ENCODE data around the gene ADCYAP1.

ADCYAP1 gene

GRCh38 chr18:908758-909724, 4.4 kb downstream of the ADCYAP1 start:
- no peak for DNase-seq (ENCODE audit: low read depth)
- peak overlapping the region; percentile 38 for H3K4me3 ChIP-seq (ENCODE audit: low read length)
- TF ChIP-seq, protein P1, sequence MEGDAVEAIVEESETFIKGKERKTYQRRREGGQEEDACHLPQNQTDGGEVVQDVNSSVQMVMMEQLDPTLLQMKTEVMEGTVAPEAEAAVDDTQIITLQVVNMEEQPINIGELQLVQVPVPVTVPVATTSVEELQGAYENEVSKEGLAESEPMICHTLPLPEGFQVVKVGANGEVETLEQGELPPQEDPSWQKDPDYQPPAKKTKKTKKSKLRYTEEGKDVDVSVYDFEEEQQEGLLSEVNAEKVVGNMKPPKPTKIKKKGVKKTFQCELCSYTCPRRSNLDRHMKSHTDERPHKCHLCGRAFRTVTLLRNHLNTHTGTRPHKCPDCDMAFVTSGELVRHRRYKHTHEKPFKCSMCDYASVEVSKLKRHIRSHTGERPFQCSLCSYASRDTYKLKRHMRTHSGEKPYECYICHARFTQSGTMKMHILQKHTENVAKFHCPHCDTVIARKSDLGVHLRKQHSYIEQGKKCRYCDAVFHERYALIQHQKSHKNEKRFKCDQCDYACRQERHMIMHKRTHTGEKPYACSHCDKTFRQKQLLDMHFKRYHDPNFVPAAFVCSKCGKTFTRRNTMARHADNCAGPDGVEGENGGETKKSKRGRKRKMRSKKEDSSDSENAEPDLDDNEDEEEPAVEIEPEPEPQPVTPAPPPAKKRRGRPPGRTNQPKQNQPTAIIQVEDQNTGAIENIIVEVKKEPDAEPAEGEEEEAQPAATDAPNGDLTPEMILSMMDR (conservative IDR thresholded peaks at IDR 0.05; ENCODE audit: low read depth, low read length): no peak

DNA sequence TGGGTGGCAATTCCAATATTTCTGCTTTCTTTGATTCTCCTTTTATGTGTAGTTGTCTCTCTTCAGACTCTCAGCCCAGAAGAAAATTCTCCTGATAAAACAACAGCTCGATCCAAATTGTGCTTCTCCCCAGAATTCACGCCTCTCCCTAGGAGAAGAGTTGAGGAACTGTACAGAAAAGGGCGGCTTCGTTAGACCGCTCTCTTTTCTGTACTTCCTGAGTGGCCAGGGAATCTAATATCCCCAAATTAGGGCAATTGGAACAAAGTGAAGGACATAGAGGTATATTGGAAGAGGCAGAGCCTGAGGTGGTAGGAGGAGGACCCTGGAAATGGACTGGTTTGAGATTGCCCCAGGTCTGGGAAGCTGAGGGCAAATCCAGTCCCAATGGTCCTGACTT, 5.6 kb downstream of the ADCYAP1 start:
- no peak overlapping the region for H3K4me3 ChIP-seq (ENCODE audit: low read length)
- TF ChIP-seq, protein P1 (conservative IDR thresholded peaks at IDR 0.05; ENCODE audit: low read depth, low read length): no peak
- no peak for DNase-seq (ENCODE audit: low read depth)

GRCh38 chr18:911025-911424, 6.4 kb downstream of the ADCYAP1 start:
- TF ChIP-seq, protein P1 (conservative IDR thresholded peaks at IDR 0.05; ENCODE audit: low read depth, low read length): no peak
- no peak overlapping the region for H3K4me3 ChIP-seq (ENCODE audit: low read length)
- no peak for DNase-seq (ENCODE audit: low read depth)

- TF ChIP-seq, protein P1 (conservative IDR thresholded peaks at IDR 0.05; ENCODE audit: low read depth, low read length): no peak
- DNase-seq (ENCODE audit: low read depth): no peak
- no peak overlapping the region for H3K4me3 ChIP-seq (ENCODE audit: low read length)
These were observed 6.8 kb downstream of the ADCYAP1 start for GRCh38 chr18:911486-911885.

GRCh38 chr18:916562-916961, 11.9 kb downstream of the ADCYAP1 start:
- no peak overlapping the region for H3K4me3 ChIP-seq (ENCODE audit: low read length)
- TF ChIP-seq, protein P1 (conservative IDR thresholded peaks at IDR 0.05; ENCODE audit: low read depth, low read length): no peak
- DNase-seq (ENCODE audit: low read depth): no peak

DNA sequence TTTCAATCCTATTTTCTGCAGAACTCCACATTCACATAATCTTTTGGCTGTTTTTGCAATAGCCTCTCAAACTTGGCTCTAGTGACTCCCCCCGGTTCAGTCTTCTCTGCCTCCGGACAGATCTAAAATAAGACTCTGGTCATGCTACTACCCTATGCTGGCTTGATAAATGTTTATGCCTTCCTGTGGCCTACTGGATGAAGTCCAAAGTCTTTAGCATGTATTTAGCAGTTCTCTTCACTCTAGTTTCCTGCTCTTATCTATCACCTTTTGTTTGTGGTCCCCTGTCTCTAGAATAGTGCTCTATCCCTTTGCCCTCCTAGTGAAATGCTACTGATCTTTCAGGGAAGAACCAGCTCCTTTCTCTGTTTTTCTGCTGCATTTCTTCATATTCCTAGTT, 14.4 kb downstream of the ADCYAP1 start:
- TF ChIP-seq, protein P1 (conservative IDR thresholded peaks at IDR 0.05; ENCODE audit: low read depth, low read length): no peak
- no peak overlapping the region for H3K4me3 ChIP-seq (ENCODE audit: low read length)
- DNase-seq (ENCODE audit: low read depth): no peak
